ENCODE measurements around the gene FCHO2. TPM values are rescaled to one million over a fixed set of nuclear protein-coding genes. Genes with fewer than 3 reads are reported as not detected.

Gene FCHO2
- total and polyA plus RNA-seq, 2 of the 4 experiments (the other 2 are of a cell fraction) = 6.1 to 23.5 TPM

DNA sequence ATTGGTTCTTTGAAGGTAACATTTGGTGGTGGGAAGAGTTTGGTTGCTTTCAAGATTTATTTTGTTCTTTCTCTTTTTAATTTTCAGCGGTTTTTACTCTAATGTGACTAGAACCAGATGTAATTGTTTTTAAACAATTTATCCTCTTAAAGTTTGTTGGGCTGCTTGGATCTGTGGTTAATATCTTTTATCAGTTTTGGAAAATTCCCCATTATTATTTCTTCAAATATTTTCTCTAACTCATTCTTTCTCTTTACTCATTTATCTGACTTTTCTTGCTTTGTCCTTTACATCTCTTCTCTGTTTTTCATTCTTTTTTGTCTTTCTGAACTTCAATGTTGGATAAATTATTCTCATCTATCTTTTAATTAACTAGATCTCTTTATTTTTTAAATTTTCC is 29.9 kb downstream of the FCHO2 start:
- Histone ChIP-seq H3K18ac (ENCODE audit: low read depth, low read length) (no peak overlapping the region), H3K4me2 (ENCODE audit: low read depth, low read length) (no peak overlapping the region), H4K5ac (ENCODE audit: low read depth, low read length) (no peak overlapping the region), H2BK5ac (ENCODE audit: low read depth, low read length, poor library complexity, severe bottlenecking) (no peak overlapping the region), H3K9ac (ENCODE audit: low read depth, low read length) (no peak overlapping the region), H4K8ac (ENCODE audit: low read depth in 2 of 2, low read length in 2 of 2) (no peak overlapping the region), H3K4me3 (ENCODE audit: insufficient read depth, low read depth, low read length) (no peak overlapping the region), H3K14ac (replicated peaks; ENCODE audit: low read depth, low read length) (no peak overlapping the region), H3K56ac (ENCODE audit: extremely low read depth, insufficient read depth, low read length) (no peak overlapping the region), H2BK120ac (ENCODE audit: low read depth, low read length) (no peak overlapping the region), H4K20me1 (ENCODE audit: insufficient read depth, low read length) (peaks cover 3% of the 10 kb centered on the region; the same call in 1 of the 2 replicates), H4K91ac (ENCODE audit: insufficient read depth, low read depth, low read length) (no peak overlapping the region), H3K4ac (ENCODE audit: low read depth, low read length) (no peak overlapping the region), H2AK9ac (replicated peaks; ENCODE audit: low read depth, low read length, poor library complexity) (no peak overlapping the region), H3K27me3 (ENCODE audit: control insufficient read depth, insufficient read depth, low read length) (no peaks in the 10 kb centered on the region), H3K27ac (ENCODE audit: insufficient read depth, low read length) (no peak overlapping the region), H3K79me1 (ENCODE audit: low read depth in 1 of 2, low read length in 2 of 2) (peaks cover 11 to 39% of the 10 kb centered on the region in 2 experiments), H3K23ac (ENCODE audit: low read depth, low read length) (no peak overlapping the region), H2AFZ (replicated peaks; ENCODE audit: low read length, poor library complexity) (no peak overlapping the region), H3K36me3 (ENCODE audit: control insufficient read depth, insufficient read depth, low read length) (no peaks in the 10 kb centered on the region), H2BK20ac (ENCODE audit: low read depth, low read length) (no peak overlapping the region), H3K4me1 (ENCODE audit: control insufficient read depth, insufficient read depth, low read length) (no peaks in the 10 kb centered on the region), H3K9me1 (ENCODE audit: insufficient read depth, low read length) (no peaks in the 10 kb centered on the region), H2BK15ac (ENCODE audit: low read depth, low read length) (no peak overlapping the region), H3K9me3 (ENCODE audit: control insufficient read depth, insufficient read depth, low read length) (no peaks in the 10 kb centered on the region), H2AK5ac (ENCODE audit: low read depth, low read length) (no peak overlapping the region)
- DNase-seq (no peak), ATAC-seq (ENCODE audit: low read depth) (no peak)
- POLR2A ChIA-PET (ENCODE audit: unreplicated experiment) = no interaction called here
- no peak for TF ChIP-seq BHLHE40 (IDR thresholded peaks at IDR 0.05; ENCODE audit: low read depth, low read length)
- intact Hi-C loops (cut with micrococcal nuclease) = no loop called here
- dilution Hi-C loops (cut with HindIII; ENCODE audit: low sequenced_read_pairs, unreplicated experiment) = no loop called here
- BruUV-seq (replicated peaks) = no TSS peak
- CTCF ChIA-PET = interaction anchor here (0.6 kb wide), 1 partner anchor 25 kb away, joined by 3 read pairs; no protein-coding TSS in a partner anchor
- in situ Hi-C loops (cut with MboI; ENCODE audit: low sequenced_read_pairs) = no loop called here
- no CpG with 5 or more reads among the region's 1 CpG for WGBS, 2 experiments (ENCODE audit: extremely low coverage in 2 of 2, insufficient read length in 1 of 2)

Data from IMR-90 (cell line).